ENCODE data around the gene SNX19. TPM values are rescaled to one million over a fixed set of nuclear protein-coding genes. Genes with fewer than 3 reads are reported as not detected.
A peak's percentile ranks its signal among the peaks of the same experiment; 100 is the strongest.

SNX19 gene
- total RNA-seq, 2 donors from 2014 or later: 19.9 to 21.6 TPM

- peaks cover 7 to 8% of the 10 kb centered on the region in 2 donors for H3K36me3 Mint-ChIP-seq
- H3K27ac Mint-ChIP-seq: no peak overlapping the region
- DNase-seq (ENCODE audit: low spot score in 2 of 2): no peak
- H3K9me3 Mint-ChIP-seq: peaks cover 13 to 23% of the 10 kb centered on the region in 2 donors
- ATAC-seq: no peak
Measured at GRCh38 chr11:130840679-130841078, 75.6 kb downstream of the SNX19 start.

GRCh38 chr11:130839981-130840666 lies 76.2 kb downstream of the SNX19 start:
- Mint-ChIP-seq H3K27ac (no peak overlapping the region), H3K36me3 (peaks cover 7 to 8% of the 10 kb centered on the region in 2 donors), H3K9me3 (peaks cover 13 to 23% of the 10 kb centered on the region in 2 donors)
- ATAC-seq (no peak), DNase-seq (ENCODE audit: low spot score in 2 of 2) (no peak)

- DNase-seq (ENCODE audit: low spot score in 2 of 2) (no peak), ATAC-seq (no peak)
- Mint-ChIP-seq H3K36me3 (peaks cover 7 to 8% of the 10 kb centered on the region in 2 donors), H3K27ac (no peak overlapping the region), H3K9me3 (peaks cover 13 to 23% of the 10 kb centered on the region in 2 donors)
Measured at GRCh38 chr11:130837194-130837593, 79.1 kb downstream of the SNX19 start.

- no peak for ATAC-seq
- no peak overlapping the region for H3K27ac Mint-ChIP-seq
Measured at GRCh38 chr11:130834886-130835285, 81.4 kb downstream of the SNX19 start.

GRCh38 chr11:130832566-130833425 lies 83.5 kb downstream of the SNX19 start:
- no peak for ATAC-seq
- H3K27ac Mint-ChIP-seq: no peak overlapping the region
- peaks cover 2 to 7% of the 10 kb centered on the region in 2 donors for H3K36me3 Mint-ChIP-seq
- peaks cover 7 to 9% of the 10 kb centered on the region in 2 donors for H3K9me3 Mint-ChIP-seq
- no peak for DNase-seq (ENCODE audit: low spot score in 2 of 2)

More at GRCh38 chr11:130834886-130835285, 81.4 kb downstream of the SNX19 start:
- peaks cover 13 to 23% of the 10 kb centered on the region in 2 donors for H3K9me3 Mint-ChIP-seq
- DNase-seq (ENCODE audit: low spot score in 2 of 2): no peak
- H3K36me3 Mint-ChIP-seq: peaks cover 7 to 8% of the 10 kb centered on the region in 2 donors

- ATAC-seq: no peak
- H3K9me3 Mint-ChIP-seq: peaks cover 1 to 4% of the 10 kb centered on the region in 2 donors
- no peak overlapping the region for H3K27ac Mint-ChIP-seq
- peaks cover 0 to 1% of the 10 kb centered on the region in 2 donors for H3K36me3 Mint-ChIP-seq
- DNase-seq (ENCODE audit: low spot score in 2 of 2): no peak
Measured at GRCh38 chr11:130831976-130832375, 84.3 kb downstream of the SNX19 start.

- ATAC-seq (no peak), DNase-seq (ENCODE audit: low spot score in 2 of 2) (no peak)
- Mint-ChIP-seq H3K9me3 (no peaks in the 10 kb centered on the region), H3K27ac (no peak overlapping the region), H3K36me3 (no peaks in the 10 kb centered on the region)
Measured at GRCh38 chr11:130831506-130831905, 84.8 kb downstream of the SNX19 start.

- ATAC-seq: no peak
- no peaks in the 10 kb centered on the region for H3K36me3 Mint-ChIP-seq
- no peaks in the 10 kb centered on the region for H3K9me3 Mint-ChIP-seq
- DNase-seq (ENCODE audit: low spot score in 2 of 2): no peak
- no peak overlapping the region for H3K27ac Mint-ChIP-seq
Measured at GRCh38 chr11:130830566-130830965, 85.7 kb downstream of the SNX19 start.

GRCh38 chr11:130829920-130830511 lies 86.3 kb downstream of the SNX19 start:
- no peaks in the 10 kb centered on the region for H3K36me3 Mint-ChIP-seq
- DNase-seq (ENCODE audit: low spot score in 2 of 2) (no peak), ATAC-seq (no peak)
- no peaks in the 10 kb centered on the region for H3K9me3 Mint-ChIP-seq
- no peak overlapping the region for H3K27ac Mint-ChIP-seq

GRCh38 chr11:130828741-130829140 lies 87.5 kb downstream of the SNX19 start:
- no peak for ATAC-seq
- no peaks in the 10 kb centered on the region for H3K9me3 Mint-ChIP-seq
- H3K27ac Mint-ChIP-seq: no peak overlapping the region
- no peak for DNase-seq (ENCODE audit: low spot score in 2 of 2)
- no peaks in the 10 kb centered on the region for H3K36me3 Mint-ChIP-seq

GRCh38 chr11:130827451-130828377 lies 88.6 kb downstream of the SNX19 start:
- DNase-seq (ENCODE audit: low spot score in 2 of 2) (peak in 1 of 2 donors; percentile 4), ATAC-seq (peak in 1 of 2 donors; percentile 74)
- no peaks in the 10 kb centered on the region for H3K9me3 Mint-ChIP-seq
- no peaks in the 10 kb centered on the region for H3K36me3 Mint-ChIP-seq
- H3K27ac Mint-ChIP-seq: no peak overlapping the region

- H3K36me3 Mint-ChIP-seq: no peaks in the 10 kb centered on the region
- ATAC-seq: no peak
- H3K27ac Mint-ChIP-seq: peak overlapping the region in 1 of 2 donors; percentile 29
Measured at GRCh38 chr11:130826572-130826971, 89.7 kb downstream of the SNX19 start.

GRCh38 chr11:130825983-130826382 lies 90.3 kb downstream of the SNX19 start:
- Mint-ChIP-seq H3K27ac (no peak overlapping the region), H3K36me3 (no peaks in the 10 kb centered on the region), H3K9me3 (no peaks in the 10 kb centered on the region)
- ATAC-seq (no peak), DNase-seq (ENCODE audit: low spot score in 2 of 2) (no peak)

More at GRCh38 chr11:130826572-130826971, 89.7 kb downstream of the SNX19 start:
- DNase-seq (ENCODE audit: low spot score in 2 of 2): no peak
- H3K9me3 Mint-ChIP-seq: no peaks in the 10 kb centered on the region

- Mint-ChIP-seq H3K36me3 (no peaks in the 10 kb centered on the region), H3K27ac (no peak overlapping the region), H3K9me3 (no peaks in the 10 kb centered on the region)
- ATAC-seq (no peak), DNase-seq (ENCODE audit: low spot score in 2 of 2) (no peak)
Measured at GRCh38 chr11:130825561-130825960, 90.7 kb downstream of the SNX19 start.

Measured in activated naive CD4-positive, alpha-beta T cell treated with anti-CD3 and anti-CD28 coated beads, Interleukin-2, amount 50 U/mL, for 72 hours (primary cell).